HG02840 (cell line): ENCODE measurements around the gene BCAR3.
"Not testable (repeated sequence)": the region's sequence is repeated elsewhere in the genome, so short reads cannot be mapped to it uniquely, and the experiment has no call there.

Experiments
- ATAC-seq: cut with Tn5 transposase; IDR thresholded peaks from one replicate; pipeline ENCODE4 v1.9.1; 2021; ENCODE audit warnings: mild to moderate bottlenecking, moderate library complexity, moderate number of reproducible peaks; ENCODE audit not compliant: unreplicated experiment, low FRiP score

BCAR3 gene

GRCh38 chr1:93671099-93671621, 10.5 kb downstream of the BCAR3 start:
- no peak for ATAC-seq

- no peak for ATAC-seq
Observed at GRCh38 chr1:93670141-93670540, 11.5 kb downstream of the BCAR3 start.

- no peak for ATAC-seq
Observed at GRCh38 chr1:93669369-93669768, 12.3 kb downstream of the BCAR3 start.

GRCh38 chr1:93668951-93669350, 12.7 kb downstream of the BCAR3 start:
- ATAC-seq = no peak

GRCh38 chr1:93668121-93668520, 13.5 kb downstream of the BCAR3 start:
- ATAC-seq = no peak

- ATAC-seq = no peak
Observed at GRCh38 chr1:93667642-93668041, 14.0 kb downstream of the BCAR3 start.

- no peak for ATAC-seq
Observed at GRCh38 chr1:93666613-93667384, 14.8 kb downstream of the BCAR3 start.

GRCh38 chr1:93665015-93665414, 16.6 kb downstream of the BCAR3 start:
- ATAC-seq = no peak

- no peak for ATAC-seq
Observed at GRCh38 chr1:93663208-93663614, 18.4 kb downstream of the BCAR3 start.

- no peak for ATAC-seq
Observed at GRCh38 chr1:93662481-93663207, 19.0 kb downstream of the BCAR3 start.

- no peak for ATAC-seq
Observed at GRCh38 chr1:93661829-93662474, 19.7 kb downstream of the BCAR3 start.

- ATAC-seq = not testable (repeated sequence)
Observed at GRCh38 chr1:93661341-93661740, 20.3 kb downstream of the BCAR3 start.

- no peak for ATAC-seq
Observed at GRCh38 chr1:93659822-93660503, 21.7 kb downstream of the BCAR3 start.

GRCh38 chr1:93658188-93658587, 23.4 kb downstream of the BCAR3 start:
- ATAC-seq = no peak

- no peak for ATAC-seq
Observed at GRCh38 chr1:93656491-93656890, 25.1 kb downstream of the BCAR3 start.

GRCh38 chr1:93653656-93654055, 28.0 kb downstream of the BCAR3 start:
- ATAC-seq = no peak

- ATAC-seq = no peak
Observed at GRCh38 chr1:93652323-93652949, 29.2 kb downstream of the BCAR3 start.

- no peak for ATAC-seq
Observed at GRCh38 chr1:93651695-93652094, 29.9 kb downstream of the BCAR3 start.

- not testable (repeated sequence) for ATAC-seq
Observed at GRCh38 chr1:93650159-93650558, 31.5 kb downstream of the BCAR3 start.

GRCh38 chr1:93649231-93649630, 32.4 kb downstream of the BCAR3 start:
- no peak for ATAC-seq
